ENCODE measurements around the gene SCGB1D2. TPM values are rescaled to one million over a fixed set of nuclear protein-coding genes. Genes with fewer than 3 reads are reported as not detected.

The SCGB1D2 gene
- total and polyA plus RNA-seq, 2 of the 4 experiments (the other 2 are of a cell fraction), result not detected

DNA sequence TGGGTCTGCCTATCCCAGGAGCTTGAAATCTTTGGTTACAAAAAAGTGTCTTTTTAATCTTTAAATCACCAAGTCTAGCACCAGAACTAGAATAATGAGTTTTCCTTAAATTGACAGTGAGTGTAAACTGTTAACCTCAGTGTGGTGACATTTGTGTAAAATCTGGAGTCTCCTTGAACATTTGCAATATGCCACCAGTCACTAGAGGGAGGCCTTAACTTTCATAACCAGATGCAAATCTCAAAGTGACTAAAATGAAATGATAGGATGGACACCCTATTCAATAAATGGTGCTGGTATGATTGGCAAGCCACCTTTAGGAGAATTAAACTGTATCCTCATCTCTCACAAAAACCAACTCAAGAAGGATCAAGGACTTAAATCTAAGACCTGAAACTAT is 8.3 kb upstream of the SCGB1D2 start:
- in situ Hi-C loops (cut with MboI; ENCODE audit: low sequenced_read_pairs), result no loop called here
- no peak overlapping the region for H2AFZ ChIP-seq (replicated peaks; ENCODE audit: low read length, poor library complexity)
- no peak overlapping the region for H3K14ac ChIP-seq (replicated peaks; ENCODE audit: low read depth, low read length)
- H3K4ac ChIP-seq (ENCODE audit: low read depth, low read length), result no peak overlapping the region
- H3K79me1 ChIP-seq (ENCODE audit: low read depth in 1 of 2, low read length in 2 of 2), result no peaks in the 10 kb centered on the region
- H3K23ac ChIP-seq (ENCODE audit: low read depth, low read length), result no peak overlapping the region
- H2BK20ac ChIP-seq (ENCODE audit: low read depth, low read length), result no peak overlapping the region
- DNase-seq, result no peak
- H3K9me1 ChIP-seq (ENCODE audit: insufficient read depth, low read length), result no peaks in the 10 kb centered on the region
- no peak overlapping the region for H2AK9ac ChIP-seq (replicated peaks; ENCODE audit: low read depth, low read length, poor library complexity)
- no peak overlapping the region for H4K8ac ChIP-seq (ENCODE audit: low read depth in 2 of 2, low read length in 2 of 2)
- H3K4me1 ChIP-seq (ENCODE audit: control insufficient read depth, insufficient read depth, low read length), result no peaks in the 10 kb centered on the region
- CTCF ChIA-PET, result no interaction called here
- no peak overlapping the region for H3K4me3 ChIP-seq (ENCODE audit: insufficient read depth, low read depth, low read length)
- no peak overlapping the region for H3K56ac ChIP-seq (ENCODE audit: extremely low read depth, insufficient read depth, low read length)
- no peaks in the 10 kb centered on the region for H3K36me3 ChIP-seq (ENCODE audit: control insufficient read depth, insufficient read depth, low read length)
- no peak overlapping the region for H4K91ac ChIP-seq (ENCODE audit: insufficient read depth, low read depth, low read length)
- no peak overlapping the region for H3K9ac ChIP-seq (ENCODE audit: low read depth, low read length)
- dilution Hi-C loops (cut with HindIII; ENCODE audit: low sequenced_read_pairs, unreplicated experiment), result no loop called here
- H3K9me3 ChIP-seq (ENCODE audit: control insufficient read depth, insufficient read depth, low read length), result no peaks in the 10 kb centered on the region
- H2BK15ac ChIP-seq (ENCODE audit: low read depth, low read length), result no peak overlapping the region
- peaks cover 3% of the 10 kb centered on the region for H3K27me3 ChIP-seq (ENCODE audit: control insufficient read depth, insufficient read depth, low read length)
- POLR2A ChIA-PET (ENCODE audit: unreplicated experiment), result no interaction called here
- H2AK5ac ChIP-seq (ENCODE audit: low read depth, low read length), result no peak overlapping the region
- H3K27ac ChIP-seq (ENCODE audit: insufficient read depth, low read length), result no peak overlapping the region
- TF ChIP-seq CEBPB (IDR thresholded peaks at IDR 0.05; ENCODE audit: low read depth, low read length) (no peak), MAZ (IDR thresholded peaks at IDR 0.05; ENCODE audit: borderline replicate concordance, low read depth, low read length) (no peak), CHD1 (IDR thresholded peaks at IDR 0.05; ENCODE audit: low read depth, low read length) (no peak), CTCF (conservative IDR thresholded peaks at IDR 0.05; ENCODE audit: low read depth, low read length) (no peak), POLR2A (IDR thresholded peaks at IDR 0.05; ENCODE audit: low read depth, low read length) (no peak), BHLHE40 (IDR thresholded peaks at IDR 0.05; ENCODE audit: low read depth, low read length) (no peak), RAD21 (IDR thresholded peaks at IDR 0.05; ENCODE audit: low read length) (no peak), RFX5 (IDR thresholded peaks at IDR 0.05; ENCODE audit: low read depth, low read length) (no peak), SMC3 (IDR thresholded peaks at IDR 0.05; ENCODE audit: low read depth, low read length) (no peak), NFE2L2 (IDR thresholded peaks at IDR 0.05; ENCODE audit: low read depth, low read length) (no peak), USF2 (IDR thresholded peaks at IDR 0.05; ENCODE audit: low read depth, low read length) (no peak), MXI1 (IDR thresholded peaks at IDR 0.05; ENCODE audit: borderline replicate concordance, low read depth, low read length) (no peak), FOS (IDR thresholded peaks at IDR 0.05; ENCODE audit: low read depth, low read length) (no peak)
- no peak overlapping the region for H4K5ac ChIP-seq (ENCODE audit: low read depth, low read length)
- BruUV-seq (replicated peaks), result no TSS peak
- no peak overlapping the region for H2BK5ac ChIP-seq (ENCODE audit: low read depth, low read length, poor library complexity, severe bottlenecking)
- intact Hi-C loops (cut with micrococcal nuclease), result no loop called here
- no peak overlapping the region for H3K4me2 ChIP-seq (ENCODE audit: low read depth, low read length)
- no peak for ATAC-seq (ENCODE audit: low read depth)
- H4K20me1 ChIP-seq (ENCODE audit: insufficient read depth, low read length), result no peaks in the 10 kb centered on the region
- no peak overlapping the region for H3K18ac ChIP-seq (ENCODE audit: low read depth, low read length)
- H2BK120ac ChIP-seq (ENCODE audit: low read depth, low read length), result no peak overlapping the region

Measured in IMR-90 (cell line).